ENCODE results near the gene AMZ1. TPM values are rescaled to one million over a fixed set of nuclear protein-coding genes. Genes with fewer than 3 reads are reported as not detected.
A peak's percentile ranks its signal among the peaks of the same experiment; 100 is the strongest.
"Not testable (repeated sequence)": the region's sequence is repeated elsewhere in the genome, so short reads cannot be mapped to it uniquely, and the experiment has no call there.

The AMZ1 gene
- total RNA-seq, 2 experiments from 2014 or later, result 0.36 to 0.47 TPM

DNA sequence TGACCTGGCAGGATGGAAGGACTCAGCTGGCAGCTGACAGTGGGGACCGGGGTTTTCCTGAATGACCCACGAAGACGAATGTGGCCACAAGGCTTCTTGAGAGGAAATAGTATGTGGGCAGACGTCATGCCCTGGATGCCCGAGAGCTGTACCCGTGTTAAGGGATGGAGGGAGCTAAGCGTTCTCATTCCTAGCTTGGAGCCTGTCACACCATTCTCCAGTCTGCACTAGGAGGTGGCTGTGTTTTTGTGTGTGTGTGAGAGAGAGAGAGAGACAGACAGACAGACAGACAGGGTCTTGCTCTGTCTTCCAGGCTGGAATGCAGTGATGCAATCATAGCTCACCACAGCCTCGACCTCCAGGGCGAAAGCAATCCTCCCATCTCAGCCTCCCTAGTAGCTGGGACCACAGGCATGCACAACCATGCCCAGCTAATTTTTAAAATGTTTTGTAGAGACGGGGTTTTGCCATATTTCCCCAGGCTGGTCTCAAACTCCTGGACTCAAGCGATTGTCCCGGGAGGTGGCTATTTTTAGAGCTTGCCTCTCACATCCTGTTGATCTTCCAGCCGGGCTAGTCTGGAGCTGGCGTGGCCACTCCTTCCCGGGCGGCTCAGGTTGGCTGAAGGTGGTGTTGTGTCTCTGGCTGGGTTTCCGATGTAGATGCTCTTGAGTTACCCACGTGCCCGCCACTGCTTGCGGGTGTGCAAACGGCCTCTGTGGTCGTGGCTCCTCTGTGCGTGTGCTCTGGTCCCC is 2.1 kb downstream of the AMZ1 start:
- DNase-seq, result no peak
- Mint-ChIP-seq H3K4me3 (no peak overlapping the region), H3K27ac (no peak overlapping the region), H3K4me1 (ENCODE audit: low read depth) (peaks cover 8% of the 10 kb centered on the region), H3K27me3 (ENCODE audit: low read depth) (peaks cover 29% of the 10 kb centered on the region), H3K9me3 (no peaks in the 10 kb centered on the region), H3K36me3 (ENCODE audit: low read depth) (no peaks in the 10 kb centered on the region)
- intact Hi-C loops (cut with micrococcal nuclease), result loop anchor here (5.0 kb wide), 1 partner anchor 83 kb away; no protein-coding TSS in a partner anchor
- CTCF ChIA-PET, result interaction anchor here (0.6 to 1.4 kb wide), 6 partner anchors 9 to 221 kb away, joined by 3 to 6 read pairs (median 4); no protein-coding TSS in a partner anchor

DNA sequence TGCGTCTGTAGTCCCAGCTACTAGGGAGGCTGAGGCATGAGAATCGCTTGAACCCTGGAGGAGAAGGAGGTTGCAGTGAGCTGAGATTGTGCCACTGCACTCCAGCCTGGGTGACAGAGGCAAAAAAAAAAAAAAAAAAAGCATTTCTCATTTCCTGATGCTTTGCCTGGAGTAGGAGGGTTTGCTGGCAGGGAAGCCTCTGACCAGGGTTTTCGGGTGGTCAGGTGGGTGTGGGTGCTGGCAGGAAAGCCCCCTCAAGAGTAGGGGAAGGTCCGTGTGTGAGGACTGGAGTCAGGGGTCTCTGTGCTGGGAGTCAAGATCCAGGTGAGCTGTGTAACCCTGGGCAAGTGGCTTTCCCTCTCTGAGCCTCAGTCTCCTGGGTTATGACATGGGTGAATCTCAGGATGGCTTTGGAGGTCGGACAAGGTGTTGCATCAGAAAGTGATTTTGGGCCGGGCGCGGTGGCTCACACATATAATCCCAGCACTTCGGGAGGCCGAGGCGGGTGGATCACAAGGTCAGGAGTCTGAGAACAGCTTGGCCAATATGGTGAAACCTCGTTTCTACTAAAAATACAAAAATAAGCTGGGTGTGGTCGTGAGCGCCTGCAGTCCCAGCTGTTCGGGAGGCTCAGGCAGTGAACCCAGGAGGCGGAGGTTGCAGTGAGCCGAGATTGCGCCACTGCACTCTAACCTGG is 3.2 kb downstream of the AMZ1 start:
- DNase-seq, result no peak
- Mint-ChIP-seq H3K27ac (no peak overlapping the region), H3K36me3 (ENCODE audit: low read depth) (no peaks in the 10 kb centered on the region), H3K27me3 (ENCODE audit: low read depth) (peaks cover 26% of the 10 kb centered on the region), H3K4me1 (ENCODE audit: low read depth) (peaks cover 8% of the 10 kb centered on the region), H3K4me3 (no peak overlapping the region), H3K9me3 (no peaks in the 10 kb centered on the region)
- CTCF ChIA-PET, result interaction anchor here (0.6 to 1.1 kb wide), 3 partner anchors 19 to 238 kb away, joined by 3 to 4 read pairs (median 3); no protein-coding TSS in a partner anchor
- intact Hi-C loops (cut with micrococcal nuclease), result no loop called here

DNA sequence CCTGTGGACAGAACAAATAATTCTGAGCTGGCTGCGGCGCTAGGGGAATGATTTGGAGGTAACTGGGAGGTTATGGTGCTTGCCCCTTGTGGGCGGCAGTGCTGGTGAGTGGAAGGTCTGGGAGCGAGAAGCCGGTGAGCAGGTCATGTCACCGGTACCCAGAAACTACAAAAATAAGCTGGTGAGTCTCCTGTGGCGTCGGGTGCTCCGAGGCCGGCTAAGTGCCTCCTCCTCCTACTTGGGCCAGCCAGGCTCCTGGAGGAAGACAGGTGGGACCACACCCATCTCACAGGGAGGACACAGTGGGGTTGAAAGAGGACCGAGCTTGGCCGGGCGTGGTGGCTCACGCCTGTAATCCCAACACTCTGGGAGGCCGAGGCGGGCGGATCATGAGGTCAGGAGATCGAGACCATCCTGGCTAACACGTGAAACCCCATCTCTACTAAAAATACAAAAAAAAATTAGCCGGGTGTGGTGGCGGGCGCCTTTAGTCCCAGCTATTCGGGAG is 4.0 kb downstream of the AMZ1 start:
- intact Hi-C loops (cut with micrococcal nuclease); DNase-seq; H3K9me3 Mint-ChIP-seq; H3K4me1 Mint-ChIP-seq (ENCODE audit: low read depth); H3K27ac Mint-ChIP-seq; H3K4me3 Mint-ChIP-seq; H3K36me3 Mint-ChIP-seq (ENCODE audit: low read depth): not testable (repeated sequence)
- peaks cover 23% of the 10 kb centered on the region for H3K27me3 Mint-ChIP-seq (ENCODE audit: low read depth)
- CTCF ChIA-PET, result interaction anchor here (0.6 to 0.7 kb wide), 2 partner anchors 39 to 239 kb away, joined by 3 to 4 read pairs; no protein-coding TSS in a partner anchor

DNA sequence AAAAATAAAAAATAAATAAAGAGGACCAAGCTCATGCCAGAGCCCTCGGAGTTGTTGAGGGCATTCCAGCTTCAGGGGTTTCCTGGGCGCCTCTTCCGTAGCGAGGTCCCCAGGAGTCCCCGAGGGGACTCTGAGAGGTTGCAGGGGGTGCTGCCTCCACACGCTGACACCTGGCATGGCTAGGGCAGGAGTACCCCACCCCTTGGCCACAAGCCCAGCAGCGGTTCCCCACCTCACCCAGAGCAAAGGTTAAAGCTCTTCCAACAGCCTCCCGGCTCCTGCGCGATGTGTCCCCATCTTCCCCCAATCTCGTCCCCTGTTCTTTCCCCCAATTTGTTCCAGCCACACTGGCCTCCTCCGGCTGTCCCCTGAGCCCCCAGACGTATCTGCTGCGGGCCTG is 4.5 kb downstream of the AMZ1 start:
- no peak overlapping the region for H3K27ac Mint-ChIP-seq
- DNase-seq, result no peak
- no peaks in the 10 kb centered on the region for H3K36me3 Mint-ChIP-seq (ENCODE audit: low read depth)
- H3K4me1 Mint-ChIP-seq (ENCODE audit: low read depth), result peaks cover 8% of the 10 kb centered on the region
- intact Hi-C loops (cut with micrococcal nuclease), result no loop called here
- no peaks in the 10 kb centered on the region for H3K9me3 Mint-ChIP-seq
- CTCF ChIA-PET, result interaction anchor here (0.6 to 0.7 kb wide), 2 partner anchors 27 to 40 kb away, joined by 3 read pairs; no protein-coding TSS in a partner anchor
- H3K27me3 Mint-ChIP-seq (ENCODE audit: low read depth), result peaks cover 19% of the 10 kb centered on the region
- no peak overlapping the region for H3K4me3 Mint-ChIP-seq

DNA sequence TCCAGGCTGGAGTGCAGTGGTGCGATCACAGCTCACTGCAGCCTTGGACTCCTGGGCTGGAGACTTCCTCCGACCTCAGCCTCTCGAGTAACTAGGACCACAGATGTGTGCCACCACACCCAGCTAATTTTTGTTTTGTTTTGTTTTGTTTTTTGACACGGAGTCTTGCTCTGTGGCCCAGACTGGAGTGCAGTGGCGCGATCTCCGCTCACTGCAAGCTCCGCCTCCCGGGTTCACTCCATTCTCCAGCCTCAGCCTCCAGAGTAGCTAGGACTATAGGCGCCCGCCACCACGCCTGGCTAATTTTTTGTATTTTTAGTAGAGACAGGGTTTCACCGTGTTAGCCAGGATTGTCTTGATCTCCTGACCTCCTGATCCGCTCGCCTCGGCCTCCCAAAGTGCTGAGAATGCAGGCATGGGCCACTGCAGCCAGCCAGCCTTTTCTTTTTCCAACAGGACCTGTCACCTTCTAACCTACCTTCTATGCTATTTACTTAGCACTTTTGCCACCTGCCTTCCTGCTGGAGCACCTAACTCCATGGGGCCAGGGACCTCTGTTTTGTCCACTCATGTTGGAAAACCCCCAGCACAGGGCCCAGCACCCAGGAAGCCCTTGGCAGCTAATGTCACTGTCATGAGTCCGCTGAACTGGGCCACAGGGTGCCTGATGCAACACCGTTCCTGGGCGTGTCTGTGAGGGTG is 5.6 kb downstream of the AMZ1 start:
- H3K27ac Mint-ChIP-seq; intact Hi-C loops (cut with micrococcal nuclease); DNase-seq; H3K9me3 Mint-ChIP-seq; H3K36me3 Mint-ChIP-seq (ENCODE audit: low read depth); H3K4me3 Mint-ChIP-seq: not testable (repeated sequence)
- Mint-ChIP-seq H3K27me3 (ENCODE audit: low read depth) (peaks cover 17% of the 10 kb centered on the region), H3K4me1 (ENCODE audit: low read depth) (peaks cover 10% of the 10 kb centered on the region)
- CTCF ChIA-PET, result interaction anchor here (2.0 kb wide), 1 partner anchor 16 kb away, joined by 5 read pairs; no protein-coding TSS in a partner anchor

- CTCF ChIA-PET, result interaction anchor here (2.0 kb wide), 1 partner anchor 16 kb away, joined by 5 read pairs; no protein-coding TSS in a partner anchor
- H3K4me3 Mint-ChIP-seq; H3K9me3 Mint-ChIP-seq; intact Hi-C loops (cut with micrococcal nuclease); H3K36me3 Mint-ChIP-seq (ENCODE audit: low read depth); DNase-seq; H3K27ac Mint-ChIP-seq: not testable (repeated sequence)
- Mint-ChIP-seq H3K27me3 (ENCODE audit: low read depth) (peaks cover 12% of the 10 kb centered on the region), H3K4me1 (ENCODE audit: low read depth) (peaks cover 10% of the 10 kb centered on the region)
These were observed 6.1 kb downstream of the AMZ1 start for GRCh38 chr7:2694122-2694436.

GRCh38 chr7:2698581-2699288 is 10.7 kb downstream of the AMZ1 start:
- intact Hi-C loops (cut with micrococcal nuclease), result no loop called here
- H3K4me1 Mint-ChIP-seq (ENCODE audit: low read depth), result peaks cover 19% of the 10 kb centered on the region
- CTCF ChIA-PET, result interaction anchor here (0.6 to 3.9 kb wide), 9 partner anchors 9 to 365 kb away, joined by 3 to 29 read pairs (median 5); no protein-coding TSS in a partner anchor
- H3K27ac Mint-ChIP-seq, result no peak overlapping the region
- no peaks in the 10 kb centered on the region for H3K9me3 Mint-ChIP-seq
- H3K4me3 Mint-ChIP-seq, result peak overlapping the region; percentile 23
- peak; percentile 74 for DNase-seq
- no peaks in the 10 kb centered on the region for H3K27me3 Mint-ChIP-seq (ENCODE audit: low read depth)
- no peaks in the 10 kb centered on the region for H3K36me3 Mint-ChIP-seq (ENCODE audit: low read depth)

GRCh38 chr7:2699289-2699620 is 11.3 kb downstream of the AMZ1 start:
- no peak overlapping the region for H3K27ac Mint-ChIP-seq
- no peaks in the 10 kb centered on the region for H3K36me3 Mint-ChIP-seq (ENCODE audit: low read depth)
- peak overlapping the region; percentile 23 for H3K4me3 Mint-ChIP-seq
- no peak for DNase-seq
- H3K9me3 Mint-ChIP-seq, result no peaks in the 10 kb centered on the region
- CTCF ChIA-PET, result interaction anchor here (1.0 to 3.9 kb wide), 8 partner anchors 9 to 30 kb away, joined by 3 to 29 read pairs (median 6); no protein-coding TSS in a partner anchor
- peaks cover 19% of the 10 kb centered on the region for H3K4me1 Mint-ChIP-seq (ENCODE audit: low read depth)
- intact Hi-C loops (cut with micrococcal nuclease), result no loop called here
- no peaks in the 10 kb centered on the region for H3K27me3 Mint-ChIP-seq (ENCODE audit: low read depth)

DNA sequence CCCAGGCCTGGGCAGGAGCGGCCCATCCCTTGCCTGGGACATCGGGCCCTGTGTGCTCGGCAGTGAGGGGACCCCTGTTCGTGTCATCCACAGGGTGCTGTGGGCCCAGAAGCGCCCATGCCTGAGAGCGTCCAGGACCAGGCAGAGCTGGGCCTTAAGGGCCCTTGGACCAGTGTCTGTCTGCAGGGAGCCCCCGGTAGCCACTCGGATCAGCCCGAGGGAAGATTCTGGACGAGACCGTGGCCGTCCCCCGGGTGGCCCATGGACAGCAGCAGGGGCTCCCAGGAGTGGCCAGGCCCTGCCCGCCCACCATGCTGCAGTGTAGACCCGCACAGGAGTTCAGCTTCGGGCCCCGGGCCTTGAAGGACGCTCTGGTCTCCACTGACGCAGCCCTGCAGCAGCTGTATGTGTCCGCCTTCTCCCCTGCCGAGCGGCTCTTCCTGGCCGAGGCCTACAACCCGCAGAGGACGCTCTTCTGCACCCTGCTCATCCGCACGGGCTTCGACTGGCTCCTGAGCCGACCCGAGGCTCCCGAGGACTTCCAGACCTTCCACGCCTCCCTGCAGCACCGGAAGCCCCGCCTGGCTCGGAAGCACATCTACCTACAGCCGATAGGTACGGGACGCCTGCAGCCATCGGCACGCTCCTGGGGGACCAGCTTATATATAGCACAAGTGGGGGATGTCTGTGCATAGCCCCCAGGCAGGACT is 12.3 kb downstream of the AMZ1 start:
- Mint-ChIP-seq H3K27me3 (ENCODE audit: low read depth) (no peaks in the 10 kb centered on the region), H3K4me1 (ENCODE audit: low read depth) (peaks cover 19% of the 10 kb centered on the region), H3K9me3 (peaks cover 2% of the 10 kb centered on the region), H3K4me3 (no peak overlapping the region), H3K36me3 (ENCODE audit: low read depth) (no peaks in the 10 kb centered on the region), H3K27ac (no peak overlapping the region)
- CTCF ChIA-PET, result interaction anchor here (0.6 to 3.9 kb wide), 4 partner anchors 10 to 177 kb away, joined by 3 to 29 read pairs (median 4); no protein-coding TSS in a partner anchor
- intact Hi-C loops (cut with micrococcal nuclease), result no loop called here
- no peak for DNase-seq

GRCh38 chr7:2701424-2701823 is 13.4 kb downstream of the AMZ1 start:
- CTCF ChIA-PET, result interaction anchor here (0.8 to 1.2 kb wide), 2 partner anchors 9 to 30 kb away, joined by 3 read pairs; no protein-coding TSS in a partner anchor
- H3K27me3 Mint-ChIP-seq (ENCODE audit: low read depth), result no peaks in the 10 kb centered on the region
- intact Hi-C loops (cut with micrococcal nuclease), result no loop called here
- H3K36me3 Mint-ChIP-seq (ENCODE audit: low read depth), result no peaks in the 10 kb centered on the region
- no peak overlapping the region for H3K4me3 Mint-ChIP-seq
- peaks cover 19% of the 10 kb centered on the region for H3K4me1 Mint-ChIP-seq (ENCODE audit: low read depth)
- DNase-seq, result no peak
- no peak overlapping the region for H3K27ac Mint-ChIP-seq
- H3K9me3 Mint-ChIP-seq, result peaks cover 2% of the 10 kb centered on the region

All from activated naive CD4-positive, alpha-beta T cell treated with anti-CD3 and anti-CD28 coated beads for 36 hours (primary cell).